Uterus (tissue), 4 donors: ENCODE data around the gene ARHGEF4. TPM values are rescaled to one million over a fixed set of nuclear protein-coding genes. Genes with fewer than 3 reads are reported as not detected.

Experiments
- DNase-seq, 2 donors: peaks; one replicate each; pipeline ENCODE4 v3.0.0-alpha.2; 2019 to 2020
- H3K27ac ChIP-seq, 2 donors: fragments of 200-600 bp; sonication (generic); 1 replicate in 1 of 2; 2 replicates in 1 of 2; pipeline ENCODE4 v1.5.1; 2016 to 2018
- H3K27me3 ChIP-seq, 2 donors: fragments of 200-600 bp; sonication (generic); one replicate each; pipeline ENCODE4 v1.5.1; 2018 to 2019; ENCODE audit warnings: control low read depth in 1 of 2
- H3K36me3 ChIP-seq, 2 donors: fragments of 200-600 bp; sonication (generic); one replicate each; pipeline ENCODE4 v1.5.1; 2019; ENCODE audit warnings: control low read depth in 1 of 2
- H3K4me1 ChIP-seq, 2 donors: fragments of 200-600 bp; sonication (generic); one replicate each; pipeline ENCODE4 v1.5.1; 2018 to 2019; ENCODE audit warnings: control low read depth in 1 of 2
- H3K4me3 ChIP-seq, 2 donors: fragments of 200-600 bp; sonication (generic); 1 replicate in 1 of 2; 2 replicates in 1 of 2; pipeline ENCODE4 v1.5.1; 2018 to 2019; ENCODE audit warnings: mild to moderate bottlenecking in 1 of 2
- H3K9me3 ChIP-seq, 2 donors: fragments of 200-600 bp; sonication (generic); one replicate each; pipeline ENCODE4 v1.5.1; 2019; ENCODE audit warnings: control low read depth in 1 of 2
- POLR2A ChIP-seq, 2 donors: fragments of 450-650 bp; IDR thresholded peaks; one replicate each; pipeline ENCODE4 v1.6.1; 2016; ENCODE audit warnings: antibody characterized with exemption in 2 of 2, mild to moderate bottlenecking in 1 of 2, moderate library complexity in 1 of 2
- intact Hi-C: fragments of 100-400 bp; cut with DNase I; formaldehyde crosslinking; loops from one replicate; pipeline ENCODE4 v1.15.1; 2023; ENCODE audit warnings: low total_unique reads
- total RNA-seq, 4 donors: library from RNA; depleted of rRNA in 3 of 4; stranded (reverse); fragments of >200 nt in 3 of 4; gene quantifications; one replicate each; pipeline versions ENCODE4 v1.1.0 to v1.2.4, GENCODE V29; 2014 to 2023
- TF ChIP-seq, protein P1 (sequence below), 4 experiments: fragments of 200-600 bp in 2 of 4; fragments of 450-650 bp in 2 of 4; sonication (generic) in 2 of 4; IDR thresholded peaks; one replicate each; pipeline ENCODE4 v1.5.1; 2016 to 2019; ENCODE audit warnings: antibody characterized with exemption in 4 of 4, mild to moderate bottlenecking in 2 of 4, moderate library complexity in 1 of 4
- donor health status: DM: yes; HTN: yes; CAD: no.

The ARHGEF4 gene
- total RNA-seq, 4 donors from 2014 or later = 1.8 to 26.2 (median 9.6) TPM

DNA sequence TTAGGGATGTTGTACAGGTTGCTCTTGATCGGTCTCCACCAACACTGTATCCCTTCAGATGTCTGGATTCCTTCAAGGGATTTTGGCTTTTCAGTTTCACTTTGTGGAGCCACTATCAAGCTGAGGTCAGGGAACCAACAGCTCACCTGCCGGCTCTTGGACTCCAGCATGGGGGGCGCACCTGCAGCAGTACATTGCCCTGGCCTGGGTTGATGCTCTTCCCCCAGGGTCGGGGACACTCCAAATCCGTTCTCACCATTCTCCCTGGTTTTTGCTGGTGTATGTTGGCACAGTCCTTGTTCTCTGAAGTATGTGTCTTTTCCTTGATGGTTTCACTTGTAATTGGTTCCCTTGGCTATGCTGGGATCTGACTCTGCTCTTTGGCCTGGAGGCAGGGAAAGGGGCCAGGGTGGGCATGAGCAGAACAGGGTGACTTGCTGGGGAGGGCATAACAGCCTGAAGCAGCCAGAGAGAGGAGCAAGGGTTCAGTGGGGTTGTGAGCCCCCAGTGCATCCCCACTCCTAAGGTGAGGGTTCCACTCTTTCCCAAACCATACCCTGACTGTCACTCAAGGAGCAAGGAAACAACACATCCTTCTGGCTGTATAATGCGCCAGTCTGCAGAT is 5.1 kb downstream of the ARHGEF4 start:
- DNase-seq = no peak
- no peaks in the 10 kb centered on the region for H3K36me3 ChIP-seq
- H3K27ac ChIP-seq = no peak overlapping the region
- intact Hi-C loops = no loop called here
- no peaks in the 10 kb centered on the region for H3K4me1 ChIP-seq
- no peaks in the 10 kb centered on the region for H3K9me3 ChIP-seq
- TF ChIP-seq, protein P1, sequence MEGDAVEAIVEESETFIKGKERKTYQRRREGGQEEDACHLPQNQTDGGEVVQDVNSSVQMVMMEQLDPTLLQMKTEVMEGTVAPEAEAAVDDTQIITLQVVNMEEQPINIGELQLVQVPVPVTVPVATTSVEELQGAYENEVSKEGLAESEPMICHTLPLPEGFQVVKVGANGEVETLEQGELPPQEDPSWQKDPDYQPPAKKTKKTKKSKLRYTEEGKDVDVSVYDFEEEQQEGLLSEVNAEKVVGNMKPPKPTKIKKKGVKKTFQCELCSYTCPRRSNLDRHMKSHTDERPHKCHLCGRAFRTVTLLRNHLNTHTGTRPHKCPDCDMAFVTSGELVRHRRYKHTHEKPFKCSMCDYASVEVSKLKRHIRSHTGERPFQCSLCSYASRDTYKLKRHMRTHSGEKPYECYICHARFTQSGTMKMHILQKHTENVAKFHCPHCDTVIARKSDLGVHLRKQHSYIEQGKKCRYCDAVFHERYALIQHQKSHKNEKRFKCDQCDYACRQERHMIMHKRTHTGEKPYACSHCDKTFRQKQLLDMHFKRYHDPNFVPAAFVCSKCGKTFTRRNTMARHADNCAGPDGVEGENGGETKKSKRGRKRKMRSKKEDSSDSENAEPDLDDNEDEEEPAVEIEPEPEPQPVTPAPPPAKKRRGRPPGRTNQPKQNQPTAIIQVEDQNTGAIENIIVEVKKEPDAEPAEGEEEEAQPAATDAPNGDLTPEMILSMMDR (IDR thresholded peaks at IDR 0.05) = no peak
- no peak for TF ChIP-seq POLR2A (IDR thresholded peaks at IDR 0.05)
- H3K27me3 ChIP-seq = no peaks in the 10 kb centered on the region
- H3K4me3 ChIP-seq = no peak overlapping the region

DNA sequence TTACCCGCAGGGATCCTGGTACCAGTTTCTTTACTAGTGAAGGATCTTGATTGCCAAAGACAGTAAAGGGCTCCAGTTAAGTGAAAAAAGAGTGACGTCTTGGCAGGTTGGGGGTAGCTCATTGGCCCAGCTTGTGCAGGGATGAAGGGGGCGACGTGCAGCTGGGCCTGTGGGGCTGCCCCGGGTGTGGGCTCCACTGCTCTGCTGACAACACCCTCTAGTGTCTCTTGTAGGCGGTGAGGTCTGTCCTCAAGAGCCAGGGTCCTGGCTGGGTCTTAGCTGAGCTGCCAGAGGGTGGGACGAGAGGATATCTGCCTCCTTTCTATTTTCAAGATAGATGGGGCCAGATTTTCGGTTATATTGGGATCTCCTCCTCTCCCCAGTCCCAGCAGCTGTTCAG is 6.1 kb downstream of the ARHGEF4 start:
- H3K4me3 ChIP-seq = no peak overlapping the region
- no peaks in the 10 kb centered on the region for H3K4me1 ChIP-seq
- H3K36me3 ChIP-seq = no peaks in the 10 kb centered on the region
- no peaks in the 10 kb centered on the region for H3K27me3 ChIP-seq
- no peak overlapping the region for H3K27ac ChIP-seq
- intact Hi-C loops = no loop called here
- no peak for TF ChIP-seq POLR2A (IDR thresholded peaks at IDR 0.05)
- TF ChIP-seq, protein P1 (IDR thresholded peaks at IDR 0.05) = no peak
- H3K9me3 ChIP-seq = no peaks in the 10 kb centered on the region
- no peak for DNase-seq

DNA sequence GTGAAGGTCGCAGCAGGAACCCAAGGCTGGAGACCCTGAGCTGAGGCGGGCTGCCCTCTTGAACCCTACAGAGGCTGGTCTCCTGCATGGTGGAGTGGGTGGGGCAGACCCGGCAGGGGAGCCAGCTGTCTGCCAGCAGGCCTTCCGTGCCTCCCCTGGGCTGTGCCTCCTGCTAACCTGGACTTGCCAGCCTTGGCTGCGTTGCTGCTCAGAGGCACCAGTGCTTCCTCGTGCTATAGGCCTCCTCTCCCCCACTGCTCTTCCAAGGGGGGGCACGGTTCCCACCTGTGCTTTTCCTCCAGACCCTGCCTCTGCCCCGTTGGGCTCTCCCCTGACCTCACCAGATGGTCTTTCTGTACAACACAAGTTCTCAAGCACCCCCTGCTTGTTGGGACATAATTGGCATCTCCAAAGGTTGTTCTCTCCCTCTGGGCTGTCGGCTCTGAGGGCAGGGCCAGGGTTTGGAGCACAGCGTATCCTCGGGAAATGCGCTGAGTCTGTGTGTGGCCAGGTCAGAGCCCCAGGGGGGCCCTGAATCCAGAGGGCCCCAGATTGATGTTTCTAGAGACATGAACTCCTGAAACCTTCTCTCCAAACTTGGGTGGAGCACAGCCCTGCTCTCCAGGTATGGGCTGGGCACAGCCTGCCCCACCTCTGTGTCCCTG is 6.7 kb downstream of the ARHGEF4 start:
- Histone ChIP-seq H3K36me3 (no peaks in the 10 kb centered on the region), H3K4me3 (no peak overlapping the region), H3K4me1 (no peaks in the 10 kb centered on the region), H3K27ac (no peak overlapping the region), H3K27me3 (no peaks in the 10 kb centered on the region), H3K9me3 (no peaks in the 10 kb centered on the region)
- intact Hi-C loops = no loop called here
- TF ChIP-seq, protein P1 (IDR thresholded peaks at IDR 0.05) = no peak
- TF ChIP-seq POLR2A (IDR thresholded peaks at IDR 0.05) = no peak
- no peak for DNase-seq

DNA sequence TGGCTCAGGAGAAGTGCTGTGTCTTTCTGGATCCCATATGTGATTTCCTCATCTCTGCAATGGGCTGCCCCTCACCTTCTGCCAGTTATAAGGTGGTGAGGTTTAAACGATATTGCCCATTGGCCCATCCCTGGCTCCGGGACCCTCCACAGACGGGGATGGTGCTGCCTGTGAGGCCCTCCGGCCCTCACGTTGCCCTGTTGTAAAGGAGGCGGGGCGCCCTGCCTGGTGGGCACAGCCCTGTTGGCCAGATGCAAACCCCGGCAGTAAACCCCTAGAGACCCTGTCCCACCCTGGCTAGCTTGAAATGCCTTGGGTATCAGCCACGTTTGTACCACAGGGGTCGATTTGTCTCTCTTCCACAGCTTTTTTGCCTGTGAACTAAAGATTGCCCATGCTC is 7.4 kb downstream of the ARHGEF4 start:
- no peaks in the 10 kb centered on the region for H3K36me3 ChIP-seq

More for the DNA sequence above, 7.4 kb downstream of the ARHGEF4 start:
- Histone ChIP-seq H3K4me1 (no peaks in the 10 kb centered on the region), H3K4me3 (no peak overlapping the region), H3K9me3 (no peaks in the 10 kb centered on the region), H3K27me3 (no peaks in the 10 kb centered on the region), H3K27ac (no peak overlapping the region)
- TF ChIP-seq, protein P1 (IDR thresholded peaks at IDR 0.05) = no peak
- TF ChIP-seq POLR2A (IDR thresholded peaks at IDR 0.05) = no peak
- intact Hi-C loops = no loop called here
- no peak for DNase-seq
